CD14-positive monocyte (primary cell): ENCODE measurements around the gene NPFFR1. TPM values are rescaled to one million over a fixed set of nuclear protein-coding genes. Genes with fewer than 3 reads are reported as not detected.
A peak's percentile ranks its signal among the peaks of the same experiment; 100 is the strongest.

Source experiments
- DNase-seq, 3 donors: peaks; one replicate each; pipeline ENCODE4 v3.0.0-alpha.2; 2011 to 2022
- H2AFZ ChIP-seq: 2 replicates; pipeline ENCODE4 v1.6.0; 2012; ENCODE audit warnings: mild to moderate bottlenecking, low read depth, low read length, inconsistent platforms; ENCODE audit not compliant: insufficient read depth, poor library complexity, severe bottlenecking
- H3K27ac ChIP-seq, 2 donors: 1 replicate in 1 of 2; 2 replicates in 1 of 2; pipeline ENCODE4 v1.5.1; 2012 to 2013; ENCODE audit warnings: low read length in 2 of 2, control low read depth in 1 of 2, inconsistent platforms in 1 of 2, low read depth in 1 of 2, mild to moderate bottlenecking in 1 of 2
- H3K27me3 ChIP-seq, 2 donors: one replicate each; pipeline versions ENCODE4 v1.6.0 to v1.6.1; 2011 to 2013; ENCODE audit warnings: low read length in 2 of 2; ENCODE audit not compliant: control insufficient read depth in 2 of 2, insufficient read depth in 2 of 2
- H3K36me3 ChIP-seq, 2 donors: replicated peaks in 1 of 2; 1 replicate in 1 of 2; 2 replicates in 1 of 2; pipeline versions ENCODE4 v1.5.1 to v1.6.1; 2012 to 2013; ENCODE audit warnings: low read length in 2 of 2, control low read depth in 1 of 2, inconsistent platforms in 1 of 2, mild to moderate bottlenecking in 1 of 2; ENCODE audit not compliant: insufficient read depth in 2 of 2, control insufficient read depth in 1 of 2
- H3K4me1 ChIP-seq, 2 donors: 1 replicate in 1 of 2; 2 replicates in 1 of 2; pipeline versions ENCODE4 v1.5.1 to v1.6.1; 2012 to 2013; ENCODE audit warnings: low read length in 2 of 2, control low read depth in 1 of 2, inconsistent platforms in 1 of 2, mild to moderate bottlenecking in 1 of 2, moderate library complexity in 1 of 2; ENCODE audit not compliant: insufficient read depth in 2 of 2, control insufficient read depth in 1 of 2
- H3K4me2 ChIP-seq: replicated peaks from 2 replicates; pipeline ENCODE3; 2012; ENCODE audit warnings: low read length, moderate library complexity, mild to moderate bottlenecking; ENCODE audit not compliant: poor library complexity, severe bottlenecking; ENCODE audit errors: extremely low read depth
- H3K4me3 ChIP-seq, 3 experiments: fragments of 200-600 bp in 1 of 3; sonication (generic) in 1 of 3; replicated peaks in 1 of 3; 1 replicate in 2 of 3; 2 replicates in 1 of 3; pipeline ENCODE4 v1.5.1; 2011 to 2013; ENCODE audit warnings: low read length in 3 of 3, mild to moderate bottlenecking in 3 of 3, control low read depth in 2 of 3, low read depth in 2 of 3, inconsistent platforms in 1 of 3, moderate library complexity in 1 of 3
- H3K79me2 ChIP-seq: 2 replicates; pipeline ENCODE4 v1.6.0; 2012; ENCODE audit warnings: mild to moderate bottlenecking, control low read depth, inconsistent platforms, low read length, moderate library complexity; ENCODE audit not compliant: insufficient read depth
- H3K9ac ChIP-seq: 2 replicates; pipeline ENCODE4 v1.6.0; 2017; ENCODE audit warnings: low read length, mild to moderate bottlenecking; ENCODE audit not compliant: insufficient read depth, poor library complexity, severe bottlenecking
- H3K9me3 ChIP-seq, 2 donors: replicated peaks in 1 of 2; 1 replicate in 1 of 2; 2 replicates in 1 of 2; pipeline versions ENCODE4 v1.5.1 to v1.6.1; 2012 to 2013; ENCODE audit warnings: low read length in 2 of 2, control low read depth in 1 of 2; ENCODE audit not compliant: control insufficient read depth in 1 of 2, insufficient read depth in 1 of 2
- H4K20me1 ChIP-seq: 2 replicates; pipeline ENCODE4 v1.6.0; 2012; ENCODE audit warnings: mild to moderate bottlenecking, low read length, control low read depth, moderate library complexity; ENCODE audit not compliant: insufficient read depth
- H3K27ac Mint-ChIP-seq, 7 donors: one replicate each; pipeline ENCODE4 v1.8.0; 2020; ENCODE audit warnings: mild to moderate bottlenecking in 7 of 7, mixed read lengths in 7 of 7, moderate library complexity in 6 of 7, inconsistent platforms in 2 of 7
- H3K27me3 Mint-ChIP-seq, 3 donors: one replicate each; pipeline ENCODE4 v1.8.0; 2021 to 2022; ENCODE audit warnings: low read depth in 3 of 3, mild to moderate bottlenecking in 3 of 3, mixed read lengths in 3 of 3, moderate library complexity in 3 of 3, inconsistent platforms in 1 of 3
- H3K36me3 Mint-ChIP-seq, 2 donors: one replicate each; pipeline ENCODE4 v1.8.0; 2020; ENCODE audit warnings: mixed read lengths in 2 of 2, inconsistent platforms in 1 of 2, mild to moderate bottlenecking in 1 of 2
- H3K4me1 Mint-ChIP-seq: one replicate; pipeline ENCODE4 v1.8.0; 2020; ENCODE audit warnings: mild to moderate bottlenecking, mixed read lengths
- H3K4me3 Mint-ChIP-seq, 2 donors: one replicate each; pipeline ENCODE4 v1.8.0; 2020; ENCODE audit warnings: mild to moderate bottlenecking in 2 of 2, mixed read lengths in 2 of 2, moderate library complexity in 1 of 2
- H3K9me3 Mint-ChIP-seq, 7 donors: one replicate each; pipeline ENCODE4 v1.8.0; 2020 to 2022; ENCODE audit warnings: mixed read lengths in 7 of 7, mild to moderate bottlenecking in 6 of 7, moderate library complexity in 6 of 7, inconsistent platforms in 2 of 7
- CTCF ChIP-seq: fragments of 200-600 bp; IDR thresholded peaks from one replicate; pipeline ENCODE4 v1.8.0; 2022; ENCODE audit warnings: antibody characterized with exemption, mild to moderate bottlenecking
- WGBS: methylation state at CpG from one replicate; pipeline ENCODE4 v1.1.5; 2013; ENCODE audit warnings: missing lambda C conversion rate; ENCODE audit not compliant: insufficient coverage; 5-methylcytosine and 5-hydroxymethylcytosine counted together
- intact Hi-C, 2 donors: fragments of 100-400 bp; cut with micrococcal nuclease; formaldehyde crosslinking; loops; one replicate each; pipeline versions ENCODE4 v1.15.0 to v1.15.1; 2023
- polyA plus RNA-seq, 3 donors: library from polyadenylated mRNA; depleted of rRNA in 1 of 3; unstranded in 2 of 3; stranded (reverse) in 1 of 3; fragments of 300-500 nt in 2 of 3; fragments of >200 nt in 1 of 3; fragmentation: Illumina TruSeq in 2 of 3; gene quantifications; 1 replicate in 2 of 3; 2 replicates in 1 of 3; pipeline ENCODE4 v1.2.3, GENCODE V29; 2012 to 2021

NPFFR1 gene
- polyA plus RNA-seq, 3 donors = 0.03 TPM; not detected in 2

GRCh38 chr10:70280099-70280498 is 3.7 kb downstream of the NPFFR1 start:
- H3K27me3 Mint-ChIP-seq = peaks cover 24 to 27% (median 25%) of the 10 kb centered on the region in 3 donors
- Histone ChIP-seq H3K9ac (no peak overlapping the region), H2AFZ (no peak overlapping the region), H3K79me2 (no peaks in the 10 kb centered on the region), H3K36me3 (no peaks in the 10 kb centered on the region), H3K4me3 (peak overlapping the region in 1 of 3 experiments; percentile 6), H4K20me1 (no peaks in the 10 kb centered on the region), H3K27ac (no peak overlapping the region), H3K4me2 (peak overlapping the region; percentile 4), H3K27me3 (peaks cover 23 to 24% of the 10 kb centered on the region in 2 donors), H3K9me3 (peaks cover 0 to 5% of the 10 kb centered on the region in 2 donors), H3K4me1 (peaks cover 65 to 77% of the 10 kb centered on the region in 2 donors)
- peaks cover 73% of the 10 kb centered on the region for H3K4me1 Mint-ChIP-seq
- H3K36me3 Mint-ChIP-seq = peaks cover 7 to 9% of the 10 kb centered on the region in 2 donors
- peaks cover 0 to 18% (median 4%) of the 10 kb centered on the region in 7 donors for H3K9me3 Mint-ChIP-seq
- intact Hi-C loops = no loop called here
- WGBS = 0% methylated on average over 1 of the region's 6 CpGs
- peak overlapping the region in 2 of 7 donors; percentile 38 to 58 for H3K27ac Mint-ChIP-seq
- no peak for TF ChIP-seq CTCF
- peak; percentile 27 to 66 (median 63) for DNase-seq
- H3K4me3 Mint-ChIP-seq = peak overlapping the region in 1 of 2 donors; percentile 37

GRCh38 chr10:70277396-70278030 is 6.3 kb downstream of the NPFFR1 start:
- no peaks in the 10 kb centered on the region for H3K36me3 ChIP-seq
- H3K27me3 ChIP-seq = peaks cover 1 to 3% of the 10 kb centered on the region in 2 donors
- 0% methylated on average over 1 of the region's 3 CpGs for WGBS
- no peak overlapping the region for H3K4me2 ChIP-seq
- Mint-ChIP-seq H3K36me3 (peaks cover 1 to 3% of the 10 kb centered on the region in 2 donors), H3K27ac (no peak overlapping the region), H3K4me3 (no peak overlapping the region), H3K4me1 (peaks cover 75% of the 10 kb centered on the region), H3K9me3 (peaks cover 0 to 5% (median 0%) of the 10 kb centered on the region in 7 donors), H3K27me3 (peaks cover 5 to 6% (median 6%) of the 10 kb centered on the region in 3 donors)
- no peak for TF ChIP-seq CTCF
- H3K4me1 ChIP-seq = peaks cover 67 to 79% of the 10 kb centered on the region in 2 donors
- intact Hi-C loops = loop anchor here in 1 of 2 donors (5.0 kb wide), 1 partner anchor 75 kb away; no protein-coding TSS in a partner anchor
- DNase-seq = no peak
- H4K20me1 ChIP-seq = no peaks in the 10 kb centered on the region
- H3K9ac ChIP-seq = no peak overlapping the region
- H3K9me3 ChIP-seq = no peaks in the 10 kb centered on the region
- H3K79me2 ChIP-seq = no peaks in the 10 kb centered on the region
- H3K4me3 ChIP-seq = no peak overlapping the region
- no peak overlapping the region for H3K27ac ChIP-seq
- no peak overlapping the region for H2AFZ ChIP-seq
